GM03348 (cell line): ENCODE results near the gene SLC6A16.
"Not testable (repeated sequence)": the region's sequence is repeated elsewhere in the genome, so short reads cannot be mapped to it uniquely, and the experiment has no call there.

Experiments used
- DNase-seq: peaks from one replicate; pipeline ENCODE4 v3.0.0; 2012; ENCODE audit warnings: low spot score

The SLC6A16 gene

DNA sequence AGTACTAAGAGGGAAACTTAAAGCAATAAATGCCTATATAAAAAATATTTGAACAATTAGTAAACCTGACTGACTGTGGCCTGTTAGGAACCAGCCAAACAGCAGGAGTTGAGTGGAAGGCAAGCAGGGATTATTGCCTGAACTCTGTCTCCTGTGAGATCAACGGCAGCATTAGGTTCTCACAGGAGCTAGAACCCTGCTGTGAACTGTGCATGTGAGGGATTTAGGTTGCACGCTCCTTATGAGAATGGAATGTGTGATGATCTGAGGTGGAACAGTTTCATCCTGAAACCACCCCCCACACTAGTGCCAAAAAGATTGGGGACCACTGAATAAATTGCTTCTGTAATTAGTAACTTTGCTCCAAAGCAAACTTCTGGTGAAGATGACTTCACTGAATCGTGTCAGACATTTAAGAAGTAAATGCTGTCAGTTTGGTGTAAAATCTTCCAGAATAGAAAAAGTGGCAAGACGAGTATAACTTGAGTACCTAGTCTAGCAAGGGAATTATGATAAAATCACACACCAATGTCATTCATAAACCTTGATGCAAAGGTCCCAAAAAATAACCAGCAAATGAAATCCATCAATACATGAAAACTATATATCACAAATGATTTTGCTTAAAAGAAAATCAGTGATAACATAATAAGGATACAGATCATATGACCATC is 53.8 kb downstream of the SLC6A16 start:
- no peak for DNase-seq

DNA sequence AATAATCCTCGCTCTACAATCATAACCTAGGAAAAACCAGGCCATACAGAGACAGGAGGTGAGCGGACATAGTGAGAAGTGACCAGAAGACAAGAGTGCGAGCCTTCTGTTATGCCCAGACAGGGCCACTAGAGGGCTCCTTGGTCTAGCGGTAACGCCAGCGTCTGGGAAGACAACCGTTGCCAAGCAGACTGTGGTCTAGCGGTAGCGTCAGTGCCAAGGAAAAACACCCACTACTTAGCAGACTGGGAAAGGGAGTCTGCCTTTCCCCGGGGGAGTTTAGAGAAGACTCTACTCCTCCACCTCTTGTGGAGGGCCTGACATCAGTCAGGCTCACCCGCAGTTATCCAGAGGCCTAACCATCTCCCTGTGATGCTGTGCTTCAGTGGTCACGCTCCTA is 58.6 kb downstream of the SLC6A16 start:
- not testable (repeated sequence) for DNase-seq

DNA sequence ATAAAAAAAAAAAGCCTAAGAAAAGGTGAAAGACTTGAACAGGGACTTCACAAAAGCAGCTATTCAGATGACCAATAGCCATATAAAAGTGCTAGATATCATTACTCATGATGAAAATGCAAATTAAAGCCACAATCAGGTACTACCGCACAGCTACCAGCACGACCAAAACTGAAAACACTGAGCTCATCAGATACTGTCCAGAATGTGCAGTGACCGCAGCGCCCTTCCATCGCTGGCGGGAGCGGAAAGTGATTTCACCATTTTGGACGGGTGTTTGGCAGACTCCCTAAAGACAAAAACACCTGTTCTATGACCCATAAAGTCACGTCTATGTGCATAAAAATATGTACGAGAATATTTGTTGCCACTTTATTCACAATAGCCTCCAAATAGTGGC is 60.7 kb downstream of the SLC6A16 start:
- DNase-seq, result no peak

DNA sequence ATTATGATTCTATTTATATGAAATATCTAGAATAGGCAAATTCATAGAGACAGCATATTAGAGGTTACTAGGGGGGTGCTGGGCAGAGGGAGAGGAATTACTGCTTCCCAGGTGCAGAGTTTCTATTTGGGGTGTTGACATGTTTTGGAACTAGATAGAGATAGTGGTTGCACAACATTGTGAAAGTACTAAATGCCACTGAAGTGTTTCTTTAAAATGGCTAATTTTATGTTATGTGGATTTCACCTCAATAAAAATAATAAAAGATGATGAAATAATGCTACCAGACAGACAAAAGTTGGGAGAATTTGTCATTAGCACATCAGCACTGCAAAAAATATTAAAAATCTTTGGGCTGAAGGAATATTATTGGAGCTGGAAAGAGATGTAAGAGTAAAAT is 63.4 kb downstream of the SLC6A16 start:
- DNase-seq, result no peak

DNA sequence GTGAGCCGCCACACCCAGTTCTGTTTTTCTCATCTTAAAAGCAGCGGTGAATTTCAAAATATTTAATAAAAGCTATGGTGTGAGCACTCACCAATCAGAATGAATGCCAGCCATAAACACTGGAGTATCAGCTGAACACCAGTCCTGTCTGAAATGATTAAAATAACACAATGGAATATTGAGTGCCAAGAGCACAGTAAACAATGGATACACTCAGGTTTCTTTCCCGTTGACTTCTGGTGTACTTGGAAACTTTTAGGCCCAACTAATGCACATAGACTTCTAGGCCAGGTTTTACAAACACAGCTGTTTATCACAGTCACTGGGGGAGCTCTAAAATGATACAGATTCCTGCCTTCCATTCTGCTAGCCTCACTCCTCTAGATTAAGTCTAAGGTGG is 68.3 kb downstream of the SLC6A16 start:
- DNase-seq, result no peak

DNA sequence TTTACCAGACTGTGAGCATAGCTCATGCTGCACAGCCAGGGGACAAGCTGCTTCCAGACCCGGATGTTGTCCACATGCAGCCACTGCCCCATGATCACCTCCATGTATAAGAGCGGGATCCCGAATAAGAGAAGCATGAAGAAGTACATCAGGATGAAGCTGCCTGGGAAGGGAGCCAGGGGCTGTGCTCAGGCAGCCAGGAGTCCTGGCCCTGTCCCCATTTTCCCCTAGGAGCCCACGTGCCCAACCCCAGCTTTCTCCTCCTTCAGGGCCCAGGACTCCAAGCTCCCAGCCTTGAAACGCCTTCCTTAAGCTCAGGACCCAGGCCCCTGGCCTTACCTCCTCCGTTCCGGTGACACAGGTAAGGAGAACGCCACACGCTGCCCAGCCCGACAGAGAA is 69.3 kb downstream of the SLC6A16 start:
- no peak for DNase-seq

DNA sequence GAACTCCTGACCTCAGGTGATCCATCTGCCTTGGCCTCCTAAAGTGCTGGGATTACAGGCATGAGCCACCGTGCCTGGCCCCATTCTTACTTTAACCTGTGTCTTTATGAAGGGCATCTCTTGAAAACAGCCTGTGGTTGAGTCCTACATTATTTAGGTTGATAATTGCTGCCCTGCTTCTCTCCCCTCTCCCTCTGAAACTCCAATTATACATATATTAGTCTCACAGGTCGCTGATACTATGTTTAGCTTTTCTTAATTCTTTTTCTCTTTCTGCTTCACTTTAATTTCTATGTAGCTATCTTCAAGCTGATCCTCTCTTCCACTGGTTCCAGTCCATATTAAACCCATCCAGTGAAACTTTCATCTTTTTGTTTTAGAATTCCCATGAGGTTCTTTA is 75.1 kb downstream of the SLC6A16 start:
- no peak for DNase-seq

DNA sequence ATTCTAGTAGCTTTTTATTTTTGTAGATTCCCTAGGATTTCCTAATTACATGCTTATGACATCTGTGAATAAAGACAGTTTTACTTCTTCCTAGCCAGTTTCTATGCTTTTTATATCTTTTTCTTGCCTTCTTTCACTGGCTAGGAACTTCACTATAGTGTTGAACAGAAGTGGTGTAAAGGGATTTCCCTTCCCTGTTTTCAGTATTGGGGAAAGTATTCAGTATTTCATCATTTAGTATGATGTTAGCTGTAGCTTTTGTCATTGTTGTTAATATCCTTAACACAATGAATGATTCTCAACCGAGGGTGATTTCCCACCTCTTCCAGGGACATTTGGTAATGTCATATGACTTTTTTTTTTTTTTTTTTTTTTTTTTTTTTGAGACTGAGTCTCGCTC is 77.3 kb downstream of the SLC6A16 start:
- DNase-seq, result no peak

DNA sequence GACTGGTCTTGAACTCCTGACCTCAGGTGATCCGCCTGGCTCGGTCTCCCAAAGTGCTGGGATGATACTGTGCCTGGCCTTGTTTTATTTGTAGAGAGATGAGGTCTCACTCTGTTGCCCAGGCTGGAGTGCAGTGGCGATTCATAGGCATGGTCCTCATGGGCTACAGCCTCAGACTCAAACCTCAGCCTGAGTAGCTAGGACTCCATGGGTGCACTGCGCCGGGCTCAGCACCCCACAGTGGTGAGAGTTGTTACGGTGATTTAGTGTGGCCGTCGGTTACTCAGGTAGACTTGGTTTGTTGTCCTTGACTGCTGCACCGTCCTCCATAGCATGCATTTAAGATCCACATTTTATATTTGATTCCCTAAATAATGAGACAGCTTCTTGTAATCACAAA is 80.7 kb downstream of the SLC6A16 start:
- no peak for DNase-seq

DNA sequence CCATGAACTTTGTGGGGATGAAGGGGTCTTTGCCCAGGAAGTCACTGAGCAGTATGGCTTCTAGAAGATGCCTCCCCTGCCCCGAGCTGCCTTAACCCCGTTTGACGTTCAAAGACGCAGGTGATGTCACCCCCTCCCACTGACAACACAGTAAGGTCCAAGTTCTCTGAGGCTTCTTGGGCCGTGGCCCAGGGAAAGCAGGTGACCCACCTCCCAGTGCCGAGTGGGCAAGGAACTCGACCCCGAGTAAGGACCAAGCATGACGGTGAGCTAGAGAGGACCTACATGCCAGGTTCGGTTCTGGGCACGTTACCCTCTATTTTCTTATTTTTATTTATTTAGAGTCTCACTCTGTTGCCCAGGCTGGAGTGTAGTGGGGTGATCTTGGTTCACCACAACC is 81.3 kb downstream of the SLC6A16 start:
- no peak for DNase-seq

DNA sequence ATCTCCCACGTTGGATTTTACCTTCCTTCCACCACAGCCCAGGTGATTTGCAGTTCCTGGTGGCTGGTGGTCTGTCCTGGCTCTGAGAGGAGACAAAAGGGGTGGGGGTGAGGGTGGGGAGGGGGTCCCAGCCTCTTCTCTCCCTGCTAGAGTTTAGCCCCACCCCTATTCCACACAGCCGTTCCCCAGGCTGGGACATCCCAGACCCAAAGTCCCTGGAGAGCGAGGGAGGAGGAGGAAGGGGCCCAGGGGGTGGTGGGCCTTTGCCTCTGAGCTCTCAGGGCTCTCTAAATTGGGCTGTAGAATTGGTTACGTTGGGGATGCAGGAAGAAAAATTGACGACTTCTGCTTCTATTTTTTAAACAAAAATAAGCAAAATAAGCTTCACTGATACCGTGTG is 81.9 kb downstream of the SLC6A16 start:
- DNase-seq, result no peak

DNA sequence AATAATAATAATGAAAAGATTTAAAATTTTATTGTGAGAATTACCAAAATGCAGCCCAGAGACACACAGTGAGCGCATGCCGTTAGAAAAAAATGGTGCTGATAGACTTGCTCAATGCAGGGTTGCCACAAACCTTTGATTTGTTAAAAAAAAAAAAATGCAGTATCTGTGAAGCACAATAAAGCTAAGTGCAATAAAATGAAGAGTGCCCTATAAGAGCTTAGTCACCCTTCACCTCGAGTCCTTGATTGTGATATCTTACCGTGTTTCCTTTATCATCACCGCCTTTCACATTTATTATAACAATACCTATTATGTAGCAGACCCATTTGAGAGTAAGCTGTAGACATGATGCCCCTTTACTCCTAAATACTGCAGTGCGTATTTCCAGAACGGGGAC is 83.2 kb downstream of the SLC6A16 start:
- no peak for DNase-seq
